Right forelimb (tissue), 1 donor: ENCODE data around the gene TMIGD1.

ENCODE experiments used
- DNase-seq: peaks from one replicate; pipeline ENCODE4 v3.0.0-alpha.2; 2018

The TMIGD1 gene

GRCh38 chr17:30324723-30325122, 9.1 kb downstream of the TMIGD1 start:
- DNase-seq: no peak

GRCh38 chr17:30323895-30324319, 9.9 kb downstream of the TMIGD1 start:
- DNase-seq: no peak

- DNase-seq: no peak
Observed at GRCh38 chr17:30323262-30323894, 10.5 kb downstream of the TMIGD1 start.

- DNase-seq: no peak
Observed at GRCh38 chr17:30321314-30321713, 12.5 kb downstream of the TMIGD1 start.

GRCh38 chr17:30318155-30318554, 15.7 kb downstream of the TMIGD1 start:
- DNase-seq: no peak

DNA sequence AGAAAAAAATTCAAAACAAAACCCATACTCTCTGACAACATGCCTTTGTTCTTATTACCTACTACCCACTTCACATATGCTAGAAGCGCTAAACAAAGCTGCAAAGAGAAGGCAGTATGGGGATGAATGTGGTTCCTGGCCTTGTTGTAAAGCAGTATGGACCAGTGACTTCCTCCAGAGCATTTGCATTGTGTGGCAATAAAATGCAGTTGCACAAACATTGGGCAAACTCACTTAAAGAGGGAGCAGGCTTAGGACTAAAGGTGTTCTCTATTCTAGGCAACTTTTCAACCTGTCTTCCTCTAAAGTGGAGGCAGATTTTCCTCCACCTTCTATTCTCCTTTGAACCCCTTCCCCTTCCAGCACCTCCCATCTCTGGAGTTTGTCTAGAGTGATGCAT, 17.1 kb downstream of the TMIGD1 start:
- no peak for DNase-seq

GRCh38 chr17:30315106-30315505, 18.8 kb downstream of the TMIGD1 start:
- no peak for DNase-seq

GRCh38 chr17:30314474-30314873, 19.4 kb downstream of the TMIGD1 start:
- no peak for DNase-seq

- DNase-seq: no peak
Observed at GRCh38 chr17:30312226-30312625, 21.6 kb downstream of the TMIGD1 start.

DNA sequence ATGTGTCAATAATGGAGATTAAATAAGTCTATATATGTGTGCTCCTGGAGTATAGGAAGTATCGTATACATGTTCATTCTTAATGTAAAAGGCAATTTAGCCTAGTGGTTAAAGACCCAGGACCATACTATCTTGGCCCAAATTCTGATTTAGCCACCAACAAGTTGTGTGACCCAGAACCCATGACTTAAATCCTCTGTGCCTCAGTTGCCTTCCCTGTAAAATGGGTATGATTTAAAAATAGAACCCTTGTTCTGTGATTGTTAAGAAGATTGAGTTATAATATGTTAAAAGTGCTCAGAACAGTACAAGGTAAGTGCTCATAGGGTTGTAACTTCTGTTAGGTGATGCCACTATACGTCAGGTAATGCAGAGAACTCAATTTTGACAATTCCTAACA, 23.3 kb downstream of the TMIGD1 start:
- DNase-seq: no peak

DNA sequence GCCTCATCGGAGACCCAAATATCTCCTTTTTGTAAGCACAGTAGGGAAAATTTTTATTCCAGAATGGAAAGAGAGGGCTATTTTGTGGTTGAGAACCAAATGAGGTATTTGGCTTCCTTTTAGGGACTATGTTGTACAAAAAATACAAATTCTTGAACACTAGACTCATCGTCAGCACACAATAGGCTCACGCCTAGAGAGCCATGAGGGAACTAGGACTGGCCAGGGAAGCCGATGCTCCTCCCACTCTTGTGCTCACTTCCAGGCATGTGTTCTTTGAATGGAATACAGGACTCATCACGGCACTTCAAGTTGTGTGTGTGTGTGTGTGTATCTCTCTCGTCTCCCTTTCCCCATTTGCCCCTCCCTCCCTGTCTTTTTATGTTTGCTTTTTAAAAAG, 24.3 kb downstream of the TMIGD1 start:
- DNase-seq: no peak

DNA sequence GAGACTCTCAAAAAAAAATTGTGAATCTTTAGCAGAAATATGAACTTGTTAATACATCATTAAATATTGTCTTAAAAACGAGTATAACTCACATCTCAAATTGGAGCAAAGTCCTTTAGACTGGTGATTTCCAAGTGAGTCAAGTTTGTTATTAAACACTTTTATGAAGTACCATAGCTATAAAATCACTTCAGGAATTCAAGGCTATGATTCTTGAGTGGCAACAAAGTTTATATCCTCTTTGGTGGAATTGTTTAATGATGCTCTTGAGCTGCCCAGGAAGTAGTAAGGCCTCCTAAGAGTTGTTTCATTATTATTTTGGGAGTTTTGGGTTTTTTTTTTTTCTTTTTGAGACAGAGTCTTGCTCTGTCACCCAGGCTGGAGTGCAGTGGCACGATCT, 25.5 kb downstream of the TMIGD1 start:
- DNase-seq: no peak

- DNase-seq: no peak
Observed at GRCh38 chr17:30304778-30305177, 29.1 kb downstream of the TMIGD1 start.

- no peak for DNase-seq
Observed at GRCh38 chr17:30302241-30302640, 31.6 kb downstream of the TMIGD1 start.

- no peak for DNase-seq
Observed at GRCh38 chr17:30300818-30301217, 33.0 kb downstream of the TMIGD1 start.

DNA sequence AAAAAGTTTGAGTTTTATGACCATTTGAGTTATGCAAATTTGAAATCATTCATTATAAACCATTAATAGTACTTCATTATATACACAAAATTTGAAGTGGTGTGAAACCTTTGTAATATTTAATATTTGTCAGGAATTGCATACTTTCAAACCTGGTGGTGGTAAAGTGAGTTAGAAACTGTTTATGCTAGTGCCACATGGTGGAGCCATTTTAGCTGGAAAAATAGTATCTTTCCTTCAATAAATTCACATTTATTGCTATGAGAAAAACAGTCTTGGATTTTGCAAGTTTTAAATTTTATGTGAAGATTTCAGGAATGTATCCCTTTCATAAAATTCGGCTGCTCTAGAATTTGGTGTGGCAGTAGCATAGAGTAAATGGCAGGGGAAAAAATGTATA, 34.9 kb downstream of the TMIGD1 start:
- no peak for DNase-seq

- DNase-seq: no peak
Observed at GRCh38 chr17:30297715-30298114, 36.1 kb downstream of the TMIGD1 start.

- no peak for DNase-seq
Observed at GRCh38 chr17:30296499-30297080, 37.3 kb downstream of the TMIGD1 start.

GRCh38 chr17:30292286-30292858, 41.5 kb downstream of the TMIGD1 start:
- DNase-seq: no peak

- peak; percentile 90 for DNase-seq
Observed at GRCh38 chr17:30291543-30292285, 42.1 kb downstream of the TMIGD1 start, which contains the start of gene BLMH. Gene BLMH, minus strand, starts transcription at chr17:30291944. Its CDS starts 125 bp downstream, at chr17:30291819.

DNA sequence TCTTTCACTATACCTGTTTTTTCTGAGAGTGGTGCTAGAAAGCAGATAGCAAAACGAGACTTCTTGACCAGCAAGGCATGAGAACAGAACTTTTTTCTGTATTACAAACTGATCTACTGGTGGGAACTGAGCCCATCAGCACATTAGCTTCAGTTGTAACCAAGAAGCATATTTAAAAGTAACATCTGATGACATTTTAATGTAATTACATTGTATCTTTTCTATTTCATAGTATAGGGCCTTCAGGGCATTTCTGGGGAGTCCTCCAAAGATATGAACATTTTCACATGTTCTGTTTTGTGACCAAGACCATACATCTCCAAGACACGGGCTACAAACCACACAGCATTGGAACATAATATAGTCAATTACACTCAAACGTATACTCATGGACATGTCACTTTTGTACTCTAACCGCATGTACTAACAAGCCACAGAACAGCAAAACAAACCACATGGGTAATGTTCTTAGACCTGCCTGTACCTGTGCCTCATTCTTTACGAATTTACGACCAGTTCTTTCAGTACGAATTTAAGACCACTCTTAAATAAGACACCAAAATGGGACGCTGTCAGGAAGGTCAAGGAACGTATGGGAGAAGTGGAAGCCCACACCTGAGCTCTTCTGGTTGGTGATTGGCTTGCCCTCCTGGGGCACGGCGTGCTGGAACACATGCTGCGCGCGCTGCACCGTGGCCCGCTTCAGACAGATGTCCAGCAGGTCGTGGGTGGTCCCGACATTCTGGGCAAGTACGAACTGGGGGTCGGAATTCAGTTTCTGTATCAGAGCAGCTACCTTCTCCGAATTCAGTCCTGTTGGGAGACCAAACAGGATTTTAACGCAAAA, 42.9 kb downstream of the TMIGD1 start:
- no peak for DNase-seq

- no peak for DNase-seq
Observed at GRCh38 chr17:30290077-30290476, 43.8 kb downstream of the TMIGD1 start.

DNA sequence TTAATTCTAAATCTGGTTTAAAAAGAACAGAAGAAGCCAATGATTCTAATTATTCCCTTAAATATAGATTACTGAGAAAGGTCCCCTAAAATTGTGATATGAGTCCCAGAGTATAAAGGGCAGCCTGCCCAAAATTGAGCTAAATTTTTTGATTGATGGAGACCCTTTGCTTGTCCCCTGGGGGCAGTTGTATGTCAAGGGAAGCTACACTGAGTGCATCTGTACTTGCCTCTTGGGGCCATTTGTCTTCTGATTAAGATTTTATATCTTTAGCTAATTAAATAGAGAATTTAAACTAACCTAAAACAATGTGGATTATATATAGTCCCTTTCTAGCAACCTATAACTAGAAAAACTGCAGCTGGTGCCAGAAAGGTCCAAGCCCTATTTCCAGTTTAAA, 54.7 kb downstream of the TMIGD1 start:
- no peak for DNase-seq
